VCaP (cell line): ENCODE data around the gene CFAP43.
"Not testable (repeated sequence)": the region's sequence is repeated elsewhere in the genome, so short reads cannot be mapped to it uniquely, and the experiment has no call there.

Experiments used
- H3K27ac ChIP-seq: fragments of 450-650 bp; 2 replicates; pipeline ENCODE4 v1.5.1; 2017
- TF ChIP-seq, protein P1 (sequence below): fragments of 450-650 bp; conservative IDR thresholded peaks from 2 replicates; pipeline ENCODE4 v1.5.1; 2017; ENCODE audit warnings: mild to moderate bottlenecking, moderate library complexity

Gene CFAP43

DNA sequence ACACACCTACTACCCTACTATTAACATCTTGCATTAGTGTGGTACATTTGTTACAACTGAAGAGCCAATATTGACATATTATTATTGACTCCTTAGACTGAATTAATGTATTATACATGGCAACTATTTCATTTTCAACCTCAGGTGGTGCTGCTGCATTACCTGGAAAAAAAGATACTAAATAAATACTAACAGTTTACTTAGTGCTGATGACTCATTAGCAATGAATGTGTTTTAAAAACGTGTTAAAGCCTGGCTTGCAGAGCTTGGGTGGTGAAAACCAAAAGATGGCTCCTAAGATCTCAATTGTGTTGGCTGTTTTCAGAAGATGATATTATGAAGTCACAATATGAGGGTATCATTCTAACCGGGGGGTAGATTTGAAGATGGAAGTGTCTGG is 34.8 kb downstream of the CFAP43 start:
- no peak overlapping the region for H3K27ac ChIP-seq
- TF ChIP-seq, protein P1, sequence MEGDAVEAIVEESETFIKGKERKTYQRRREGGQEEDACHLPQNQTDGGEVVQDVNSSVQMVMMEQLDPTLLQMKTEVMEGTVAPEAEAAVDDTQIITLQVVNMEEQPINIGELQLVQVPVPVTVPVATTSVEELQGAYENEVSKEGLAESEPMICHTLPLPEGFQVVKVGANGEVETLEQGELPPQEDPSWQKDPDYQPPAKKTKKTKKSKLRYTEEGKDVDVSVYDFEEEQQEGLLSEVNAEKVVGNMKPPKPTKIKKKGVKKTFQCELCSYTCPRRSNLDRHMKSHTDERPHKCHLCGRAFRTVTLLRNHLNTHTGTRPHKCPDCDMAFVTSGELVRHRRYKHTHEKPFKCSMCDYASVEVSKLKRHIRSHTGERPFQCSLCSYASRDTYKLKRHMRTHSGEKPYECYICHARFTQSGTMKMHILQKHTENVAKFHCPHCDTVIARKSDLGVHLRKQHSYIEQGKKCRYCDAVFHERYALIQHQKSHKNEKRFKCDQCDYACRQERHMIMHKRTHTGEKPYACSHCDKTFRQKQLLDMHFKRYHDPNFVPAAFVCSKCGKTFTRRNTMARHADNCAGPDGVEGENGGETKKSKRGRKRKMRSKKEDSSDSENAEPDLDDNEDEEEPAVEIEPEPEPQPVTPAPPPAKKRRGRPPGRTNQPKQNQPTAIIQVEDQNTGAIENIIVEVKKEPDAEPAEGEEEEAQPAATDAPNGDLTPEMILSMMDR, result no peak

- no peak overlapping the region for H3K27ac ChIP-seq
- TF ChIP-seq, protein P1, result no peak
Measured at GRCh38 chr10:104195706-104196105, 36.5 kb downstream of the CFAP43 start.

- no peak overlapping the region for H3K27ac ChIP-seq
- TF ChIP-seq, protein P1, result no peak
Measured at GRCh38 chr10:104193787-104194186, 38.4 kb downstream of the CFAP43 start.

DNA sequence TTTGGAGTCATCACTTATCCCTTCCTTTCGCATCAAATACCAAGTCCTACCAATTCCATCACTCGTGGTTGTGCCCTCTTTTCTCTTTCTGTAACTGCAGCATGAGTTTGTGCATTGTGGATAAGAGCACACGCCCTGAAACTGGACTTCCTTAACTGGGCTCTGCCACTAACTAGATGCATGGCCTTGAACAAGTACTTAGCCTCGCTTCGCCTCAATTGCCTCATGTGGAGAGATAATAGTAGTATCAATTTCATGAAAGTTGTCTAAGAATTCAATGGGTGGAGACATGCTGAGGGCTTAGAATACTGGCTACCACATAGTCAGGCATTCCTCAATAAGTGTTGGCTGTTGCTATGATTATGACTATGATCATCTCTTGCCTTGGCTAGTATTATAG is 41.5 kb downstream of the CFAP43 start:
- H3K27ac ChIP-seq, result no peak overlapping the region
- TF ChIP-seq, protein P1, result no peak

GRCh38 chr10:104183682-104184081 is 48.5 kb downstream of the CFAP43 start:
- TF ChIP-seq, protein P1, result no peak
- H3K27ac ChIP-seq, result 0 out of 2 replicates have a peak overlapping the region, but pooled peaks have one; percentile 13

- not testable (repeated sequence) for H3K27ac ChIP-seq
Measured at GRCh38 chr10:104174136-104174535, 58.0 kb downstream of the CFAP43 start.

GRCh38 chr10:104170610-104171254 is 61.4 kb downstream of the CFAP43 start:
- H3K27ac ChIP-seq, result no peak overlapping the region
- TF ChIP-seq, protein P1, result no peak

GRCh38 chr10:104155591-104155990 is 76.6 kb downstream of the CFAP43 start:
- TF ChIP-seq, protein P1, result no peak
- no peak overlapping the region for H3K27ac ChIP-seq
